Measurements from ENCODE around the gene RHBDF1. TPM values are rescaled to one million over a fixed set of nuclear protein-coding genes. Genes with fewer than 3 reads are reported as not detected.

RHBDF1 gene
- total and polyA plus RNA-seq, 9 of the 15 experiments (the other 6 are each of a cell fraction or from before 2014, with no cell fraction given), result 1.0 to 8.2 (median 4.2) TPM

- TF ChIP-seq ARID3A (IDR thresholded peaks at IDR 0.05; ENCODE audit: borderline replicate concordance, low read depth, low read length) (0 out of 2 replicates have a peak, but pooled peaks have one; percentile 14), GATAD2B (IDR thresholded peaks at IDR 0.05; ENCODE audit: borderline replicate concordance) (no peak), CREB5 (CRISPR knock-in tag; IDR thresholded peaks at IDR 0.05) (no peak), RERE (CRISPR knock-in tag; IDR thresholded peaks at IDR 0.05; ENCODE audit: borderline replicate concordance) (no peak), ZNF384 (IDR thresholded peaks at IDR 0.05; ENCODE audit: low read depth, low read length) (no peak), SNIP1 (IDR thresholded peaks at IDR 0.05; ENCODE audit: low read depth) (no peak), LEF1 (IDR thresholded peaks at IDR 0.05) (no peak), TCF15 (CRISPR knock-in tag; IDR thresholded peaks at IDR 0.05) (no peak), ZNF766 (CRISPR knock-in tag; conservative IDR thresholded peaks at IDR 0.05) (no peak), ATF3 (IDR thresholded peaks at IDR 0.05) (peak; percentile 43), ATF3 (CRISPR knock-in tag; conservative IDR thresholded peaks at IDR 0.05) (no peak), DEAF1 (CRISPR knock-in tag; IDR thresholded peaks at IDR 0.05) (no peak), SREBF1 (IDR thresholded peaks at IDR 0.05; ENCODE audit: borderline replicate concordance, low read depth, low read length) (no peak), XRCC5 (IDR thresholded peaks at IDR 0.05; ENCODE audit: low read depth, low read length) (no peak), ZNF77 (CRISPR knock-in tag; IDR thresholded peaks at IDR 0.05) (no peak)
Measured at GRCh38 chr16:76535-77272, 4.3 kb upstream of the RHBDF1 start (continued).
